ENCODE results near the gene NCSTN. TPM values are rescaled to one million over a fixed set of nuclear protein-coding genes. Genes with fewer than 3 reads are reported as not detected.

Gene NCSTN
- total RNA-seq, 4 donors from 2014 or later = 45.6 to 59.7 (median 52.1) TPM

- WGBS = 61% methylated on average over 11 of the region's 15 CpGs
- no peaks in the 10 kb centered on the region for H3K36me3 ChIP-seq
- H3K27me3 ChIP-seq = peaks cover 0 to 36% (median 8%) of the 10 kb centered on the region in 4 donors
- no peak within 1 kb of the TSS for H3K4me3 ChIP-seq
- H3K9me3 ChIP-seq = no peaks in the 10 kb centered on the region
- intact Hi-C loops (cut with DNase I) = no loop called here
- DNase-seq (ENCODE audit: extremely low spot score) = no peak
- no peaks in the 10 kb centered on the region for H3K4me1 ChIP-seq
- no peak within 1 kb of the TSS for H3K27ac ChIP-seq (replicated peaks in 1 of 4)
- no peak for TF ChIP-seq POLR2AphosphoS5 (IDR thresholded peaks at IDR 0.05)
- TF ChIP-seq POLR2A (IDR thresholded peaks at IDR 0.05; ENCODE audit: low read depth) = no peak
- TF ChIP-seq EP300 (IDR thresholded peaks at IDR 0.05) = no peak
- no peak for TF ChIP-seq CTCF (IDR thresholded peaks at IDR 0.05)
These were observed 23.7 kb downstream of the NCSTN start, which contains the start of gene NHLH1 for GRCh38 chr1:160366731-160367515. Gene NHLH1 (plus strand): TSS chr1:160367071. CDS start chr1:160370732, 3,661 bp downstream.

DNA sequence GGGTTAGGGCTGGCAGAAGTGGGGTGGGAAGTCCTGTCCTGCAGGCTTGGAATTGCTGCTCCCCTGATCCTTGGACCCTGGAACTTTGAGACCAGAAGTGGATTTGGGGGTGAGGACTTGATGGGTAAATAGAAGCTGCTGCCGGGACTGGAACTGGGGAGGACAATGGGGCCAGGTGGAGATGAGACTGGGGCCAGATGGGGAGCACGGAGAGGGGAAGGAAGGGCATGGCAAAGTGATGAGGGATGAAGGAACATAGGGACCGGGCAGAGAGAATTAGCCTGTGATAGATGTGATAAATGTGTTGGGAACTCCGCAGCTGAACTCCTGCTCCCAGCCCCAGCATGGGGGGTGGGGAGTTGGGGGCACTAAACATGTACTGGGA is 24.3 kb downstream of the NCSTN start:
- Histone ChIP-seq H3K4me1 (no peaks in the 10 kb centered on the region), H3K36me3 (no peaks in the 10 kb centered on the region), H3K27me3 (peaks cover 0 to 42% (median 10%) of the 10 kb centered on the region in 4 donors), H3K4me3 (no peak overlapping the region), H3K27ac (replicated peaks in 1 of 4) (no peak overlapping the region), H3K9me3 (no peaks in the 10 kb centered on the region)
- intact Hi-C loops (cut with DNase I) = no loop called here
- 40% methylated on average over 4 of the region's 4 CpGs for whole genome bisulfite sequencing
- TF ChIP-seq POLR2A (IDR thresholded peaks at IDR 0.05; ENCODE audit: low read depth) (no peak), POLR2AphosphoS5 (IDR thresholded peaks at IDR 0.05) (no peak), CTCF (IDR thresholded peaks at IDR 0.05) (no peak), EP300 (IDR thresholded peaks at IDR 0.05) (no peak)
- DNase-seq (ENCODE audit: extremely low spot score) = no peak

DNA sequence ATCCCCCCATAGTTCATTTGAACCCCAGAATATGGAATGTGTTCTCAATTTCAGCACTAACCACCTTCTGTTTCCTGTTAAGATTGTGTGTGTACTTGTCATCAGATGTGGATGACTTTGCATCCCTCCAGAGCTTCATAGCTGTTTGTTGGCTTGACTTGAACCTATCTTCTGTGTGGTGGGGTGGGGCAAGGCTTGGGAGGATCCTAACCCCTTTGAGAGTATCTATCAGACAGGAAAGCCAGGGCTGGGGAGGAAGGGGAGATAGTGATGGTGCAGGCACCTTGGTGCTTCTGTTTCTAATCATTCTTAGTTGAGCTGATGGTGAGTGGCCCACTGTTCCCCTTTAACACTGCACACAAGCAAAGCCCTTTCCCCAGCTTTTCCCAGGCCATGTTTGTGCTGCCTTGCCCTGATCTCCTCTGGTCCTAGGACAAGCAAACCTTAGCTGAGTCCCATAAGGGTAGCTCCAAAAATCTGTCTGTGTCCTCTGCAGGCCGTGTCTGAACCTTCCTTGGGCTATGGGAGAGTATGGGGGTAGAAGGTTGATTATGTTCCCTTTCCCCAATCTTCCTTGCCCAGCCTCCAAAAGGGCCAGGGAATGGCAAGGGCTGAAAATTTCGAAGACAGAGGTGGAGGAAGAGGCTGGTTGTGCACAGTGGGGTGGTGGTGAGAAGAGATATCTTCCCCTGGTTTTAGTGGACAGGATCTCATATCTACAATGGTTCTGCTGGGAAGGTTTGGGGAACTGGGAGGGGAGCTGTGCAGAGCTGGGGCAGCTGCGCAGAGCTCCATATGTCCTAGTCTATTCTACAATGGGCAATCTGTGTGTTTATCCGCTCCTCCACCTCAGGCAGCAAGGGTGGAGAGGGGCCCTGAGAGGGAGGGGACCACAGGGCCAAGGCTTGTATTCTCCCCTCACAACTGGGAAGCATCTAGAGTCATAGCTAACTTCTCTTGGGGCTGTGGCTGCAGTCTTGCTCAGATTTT is 25.0 kb downstream of the NCSTN start:
- WGBS = 95% methylated on average over 4 of the region's 4 CpGs
- DNase-seq (ENCODE audit: extremely low spot score) = no peak
- intact Hi-C loops (cut with DNase I) = no loop called here
- Histone ChIP-seq H3K4me3 (no peak overlapping the region), H3K27ac (replicated peaks in 1 of 4) (no peak overlapping the region), H3K27me3 (peaks cover 0 to 45% (median 10%) of the 10 kb centered on the region in 4 donors), H3K9me3 (no peaks in the 10 kb centered on the region), H3K36me3 (no peaks in the 10 kb centered on the region), H3K4me1 (no peaks in the 10 kb centered on the region)
- no peak for TF ChIP-seq CTCF (IDR thresholded peaks at IDR 0.05)
- TF ChIP-seq EP300 (IDR thresholded peaks at IDR 0.05) = no peak
- TF ChIP-seq POLR2AphosphoS5 (IDR thresholded peaks at IDR 0.05) = no peak
- TF ChIP-seq POLR2A (IDR thresholded peaks at IDR 0.05; ENCODE audit: low read depth) = no peak

- no peak for DNase-seq (ENCODE audit: extremely low spot score)
- TF ChIP-seq POLR2AphosphoS5 (IDR thresholded peaks at IDR 0.05) (no peak), CTCF (IDR thresholded peaks at IDR 0.05) (no peak), EP300 (IDR thresholded peaks at IDR 0.05) (no peak), POLR2A (IDR thresholded peaks at IDR 0.05; ENCODE audit: low read depth) (no peak)
- Histone ChIP-seq H3K4me1 (no peaks in the 10 kb centered on the region), H3K27ac (replicated peaks in 1 of 4) (no peak overlapping the region), H3K36me3 (no peaks in the 10 kb centered on the region), H3K9me3 (no peaks in the 10 kb centered on the region), H3K4me3 (no peak overlapping the region), H3K27me3 (peaks cover 0 to 46% (median 10%) of the 10 kb centered on the region in 4 donors)
- WGBS = 100% methylated on average over 1 of the region's 1 CpG
- intact Hi-C loops (cut with DNase I) = no loop called here
These were observed 25.9 kb downstream of the NCSTN start for GRCh38 chr1:160369087-160369486.

Data from esophagus muscularis mucosa (tissue), 4 donors.